GM12878 (cell line): ENCODE data around the gene UNKL. TPM values are rescaled to one million over a fixed set of nuclear protein-coding genes. Genes with fewer than 3 reads are reported as not detected.

ENCODE experiments used
- ATAC-seq: fragments of 200-7000 bp; cut with Tn5 transposase; 3 replicates; pipeline ENCODE4 v1.9.1; 2020; ENCODE audit warnings: mild to moderate bottlenecking, moderate library complexity
- BruUV-seq: library from RNA; stranded (reverse); fragments of 400-500 nt; replicated peaks from 2 replicates; lab custom pipeline; 2021; lab: Mats Ljungman, UMichigan
- CTCF ChIA-PET: fragments of 300-600 bp; sonication (Branson Sonifier 250); formaldehyde crosslinking; extraction: SDS; loops from one replicate; lab custom pipeline; 2021; ENCODE audit warnings: inconsistent platforms; lab: Yijun Ruan, JAX
- POLR2A ChIA-PET: fragments of 350-600 bp; formaldehyde crosslinking; extraction: SDS; loops from one replicate; lab custom pipeline; 2021; ENCODE audit warnings: inconsistent platforms; lab: Charles Lee
- RAD21 ChIA-PET: fragments of 300-600 bp; sonication (Branson Sonifier 250); formaldehyde crosslinking; loops from one replicate; lab custom pipeline; 2023; ENCODE audit warnings: antibody characterized with exemption; ENCODE audit not compliant: unreplicated experiment; lab: Charles Lee
- SMC1A ChIA-PET: fragments of 300-600 bp; sonication (Branson Sonifier 250); formaldehyde crosslinking; loops from one replicate; lab custom pipeline; 2023; ENCODE audit not compliant: unreplicated experiment, uncharacterized antibody; lab: Charles Lee
- DNase-seq: peaks from one replicate; pipeline ENCODE4 v3.0.0-alpha.2; 2011; ENCODE audit warnings: low read depth, low spot score
- FAIRE-seq: peaks from 3 replicates; lab custom pipeline; 2011; peaks lifted over from hg19 to GRCh38; lab: Jason Lieb, UNC
- H2AFZ ChIP-seq: 2 replicates; pipeline ENCODE4 v1.6.0; 2011; ENCODE audit warnings: low read depth, low read length, control low read depth; ENCODE audit not compliant: control insufficient read depth
- H3K27ac ChIP-seq: 2 replicates; pipeline ENCODE4 v1.5.1; 2011; ENCODE audit warnings: control low read depth; ENCODE audit not compliant: control insufficient read depth, insufficient read depth
- H3K27me3 ChIP-seq, 2 experiments: replicated peaks in 1 of 2; 2 replicates each; pipeline versions ENCODE4 v1.6.0 to v1.6.1; 2011; ENCODE audit warnings: low read length in 1 of 2; ENCODE audit not compliant: control insufficient read depth in 2 of 2, insufficient read depth in 2 of 2
- H3K36me3 ChIP-seq, 2 experiments: 2 replicates each; pipeline ENCODE4 v1.5.1; 2011; ENCODE audit warnings: low read length in 1 of 2; ENCODE audit not compliant: control insufficient read depth in 2 of 2, insufficient read depth in 2 of 2
- H3K4me1 ChIP-seq: 2 replicates; pipeline ENCODE4 v1.6.1; 2011; ENCODE audit warnings: mild to moderate bottlenecking, low read length, moderate library complexity, mixed read lengths; ENCODE audit not compliant: control insufficient read depth, insufficient read depth
- H3K4me2 ChIP-seq: 2 replicates; pipeline ENCODE4 v1.6.0; 2011; ENCODE audit warnings: control low read depth; ENCODE audit not compliant: control insufficient read depth, insufficient read depth
- H3K4me3 ChIP-seq: fragments of 200-600 bp; sonication (generic); 2 replicates; pipeline ENCODE4 v1.5.1; 2016
- H3K79me2 ChIP-seq: 2 replicates; pipeline ENCODE4 v1.6.0; 2011; ENCODE audit warnings: low read length; ENCODE audit not compliant: control insufficient read depth, insufficient read depth
- H3K9ac ChIP-seq: 2 replicates; pipeline ENCODE4 v1.8.0; 2011; ENCODE audit warnings: low read length, control low read depth, mixed read lengths; ENCODE audit not compliant: control insufficient read depth, insufficient read depth
- H3K9me3 ChIP-seq: replicated peaks from 3 replicates; pipeline ENCODE4 v1.5.1; 2011; ENCODE audit warnings: mild to moderate bottlenecking, low read length; ENCODE audit not compliant: control insufficient read depth, insufficient read depth
- H4K20me1 ChIP-seq: 2 replicates; pipeline ENCODE4 v1.6.0; 2011; ENCODE audit not compliant: control insufficient read depth, insufficient read depth
- BHLHE40 ChIP-seq, 2 experiments: fragments of 450-650 bp in 1 of 2; IDR thresholded peaks; 2 replicates each; pipeline ENCODE4 v1.6.1; 2011 to 2017; ENCODE audit warnings: low read depth in 2 of 2, borderline replicate concordance in 1 of 2, improper control_type of control experiment in 1 of 2, low read length in 1 of 2, mild to moderate bottlenecking in 1 of 2
- GATAD2B ChIP-seq: fragments of 450-650 bp; conservative IDR thresholded peaks from 2 replicates; pipeline ENCODE4 v1.6.1; 2017; ENCODE audit warnings: low read depth, mild to moderate bottlenecking, moderate library complexity
- MEF2A ChIP-seq: IDR thresholded peaks from 2 replicates; pipeline ENCODE4 v1.6.1; 2011; ENCODE audit warnings: low read depth, mild to moderate bottlenecking, low read length, moderate library complexity; ENCODE audit not compliant: insufficient read depth
- MXI1 ChIP-seq: fragments of 150-350 bp; IDR thresholded peaks from 2 replicates; pipeline ENCODE4 v1.6.1; 2011; ENCODE audit warnings: low read depth, mild to moderate bottlenecking, inconsistent platforms, low read length, improper control_type of control experiment
- SMARCA5 ChIP-seq: fragments of 450-650 bp; IDR thresholded peaks from 2 replicates; pipeline ENCODE4 v1.6.1; 2017; ENCODE audit warnings: mild to moderate bottlenecking
- SREBF2 ChIP-seq: IDR thresholded peaks from 2 replicates; pipeline ENCODE4 v1.6.1; 2012; ENCODE audit warnings: mild to moderate bottlenecking, low read length
- SUPT20H ChIP-seq: IDR thresholded peaks from 2 replicates; pipeline ENCODE4 v1.6.1; 2011; ENCODE audit warnings: low read depth, mild to moderate bottlenecking, low read length, moderate library complexity, borderline replicate concordance; ENCODE audit not compliant: control insufficient read depth
- TCF7 ChIP-seq: IDR thresholded peaks from 2 replicates; pipeline ENCODE4 v1.6.1; 2014; ENCODE audit warnings: antibody characterized with exemption, borderline replicate concordance
- WGBS: methylation state at CpG from one replicate; pipeline ENCODE4 v1.1.6; 2016; ENCODE audit warnings: low lambda C conversion rate; ENCODE audit not compliant: insufficient replicate concordance, insufficient coverage; ENCODE audit errors: missing lambda C conversion rate; 5-methylcytosine and 5-hydroxymethylcytosine counted together
- in situ Hi-C: fragments of 300-500 bp; cut with MboI; formaldehyde crosslinking; loops from 9 replicates; pipeline ENCODE4 v1.14.3; 2018; ENCODE audit warnings: mixed read lengths
- intact Hi-C: fragments of 100-400 bp; cut with micrococcal nuclease; formaldehyde crosslinking; loops from one replicate; pipeline ENCODE4 v1.14.2; 2022; ENCODE audit not compliant: unreplicated experiment
- polyA plus RNA-seq, 11 experiments: library from polyadenylated mRNA; depleted of rRNA in 4 of 11; unstranded in 6 of 11; stranded (reverse) in 5 of 11; fragments of >200 nt; fragmentation: Nextera tagmentation in 4 of 11; fragmentation: Illumina TruSeq in 1 of 11; extraction: Ambion mirVana in 4 of 11; extraction: Trizol in 1 of 11; gene quantifications; 1 replicate in 1 of 11; 2 replicates in 10 of 11; pipeline versions ENCODE4 v1.2.1 to v1.2.3, GENCODE V29; 2011 to 2016; ENCODE audit warnings: inconsistent platforms in 2 of 11, missing spikeins in 2 of 11, low read depth in 1 of 11
- total RNA-seq, 4 experiments: library from RNA; depleted of rRNA in 3 of 4; stranded (reverse); fragments of >200 nt in 3 of 4; fragmentation: Illumina TruSeq in 1 of 4; extraction: Trizol in 1 of 4; gene quantifications; 2 replicates each; pipeline versions ENCODE4 v1.2.1 to v1.2.3, GENCODE V29; 2013 to 2021
- TF ChIP-seq, protein P1 (sequence below): fragments of 450-650 bp; formaldehyde crosslinking; IDR thresholded peaks from 2 replicates; pipeline ENCODE4 v1.4.0; 2020; ENCODE audit warnings: mild to moderate bottlenecking, moderate library complexity
- TF ChIP-seq, protein P2 (sequence below): IDR thresholded peaks from 2 replicates; pipeline ENCODE4 v1.6.1; 2012; ENCODE audit warnings: improper control_type of control experiment, low read depth, low read length; ENCODE audit not compliant: insufficient replicate concordance

UNKL gene
- total and polyA plus RNA-seq, 10 of the 15 experiments (the other 5 are each of a cell fraction or from before 2014, with no cell fraction given) = 0.40 to 21.6 (median 9.1) TPM

DNA sequence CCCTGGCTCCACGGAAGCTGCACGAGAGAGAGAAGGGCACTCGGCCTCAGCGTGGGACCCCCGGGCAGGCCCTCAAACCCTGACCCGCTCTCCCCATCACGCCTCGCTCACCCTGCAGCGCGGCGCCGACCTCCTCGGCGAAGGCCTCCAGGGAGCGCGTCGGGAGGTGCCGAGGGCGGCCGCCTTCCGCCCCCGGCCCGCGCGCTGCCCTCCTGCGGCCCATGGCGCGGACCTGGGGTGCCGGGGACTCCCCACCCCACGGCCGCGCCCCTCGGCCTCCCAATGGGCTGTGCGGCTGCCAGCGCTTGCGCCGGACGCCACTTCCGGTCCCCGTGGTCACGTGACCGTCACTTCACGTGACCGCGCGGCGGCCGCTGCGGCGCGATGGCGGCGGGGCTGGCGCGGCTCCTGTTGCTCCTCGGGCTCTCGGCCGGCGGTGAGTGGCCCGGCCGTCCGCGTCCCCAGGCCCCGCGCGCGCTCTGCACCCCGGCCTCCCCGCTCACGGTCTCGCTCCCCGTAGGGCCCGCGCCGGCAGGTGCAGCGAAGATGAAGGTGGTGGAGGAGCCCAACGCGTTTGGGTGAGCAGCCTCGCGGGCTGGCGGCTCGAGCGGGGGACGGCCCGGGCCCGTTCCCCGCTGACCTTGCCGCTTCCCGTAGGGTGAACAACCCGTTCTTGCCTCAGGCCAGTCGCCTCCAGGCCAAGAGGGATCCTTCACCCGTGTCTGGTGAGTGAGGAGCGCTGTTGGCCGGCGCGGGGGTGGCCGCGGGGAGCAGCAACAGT lies 62.7 kb downstream of the UNKL start, which contains the start of the genes GNPTG and TSR3 (continued):
- TF ChIP-seq TCF7 = no peak
- TF ChIP-seq GATAD2B = peak; percentile 97

DNA sequence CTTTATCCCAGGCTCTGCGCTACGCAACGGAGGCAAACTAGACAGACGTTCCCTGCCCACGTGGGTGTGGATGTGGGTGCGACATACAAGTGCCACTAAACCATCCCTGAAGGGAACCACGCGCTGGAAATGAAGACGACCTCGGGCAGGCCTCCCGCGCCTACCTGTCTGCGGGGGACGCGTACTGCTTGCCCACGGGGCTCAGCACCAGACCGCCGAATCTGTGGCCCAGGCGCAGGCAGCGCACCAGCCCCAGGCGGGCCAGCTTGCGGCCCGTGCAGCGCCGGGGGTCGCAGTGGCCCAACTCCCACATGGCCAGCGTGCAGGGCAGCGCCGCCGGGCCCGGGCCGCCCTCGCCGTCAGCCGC lies 63.3 kb downstream of the UNKL start:
- Histone ChIP-seq H3K4me3 (peak overlapping the region; percentile 81), H3K79me2 (peaks cover 27% of the 10 kb centered on the region), H3K27me3 (no peaks in the 10 kb centered on the region), H3K27ac (peak overlapping the region; percentile 59), H4K20me1 (no peaks in the 10 kb centered on the region), H3K4me1 (peaks cover 8% of the 10 kb centered on the region), H3K9ac (peak overlapping the region; percentile 70), H3K4me2 (peak overlapping the region; percentile 56), H3K36me3 (peaks cover 0 to 6% of the 10 kb centered on the region in 2 experiments; a peak in 3 of 4 replicates), H3K9me3 (no peaks in the 10 kb centered on the region), H2AFZ (peak overlapping the region; percentile 78; the same call in 1 of the 2 replicates)
- in situ Hi-C loops (no loop called here), intact Hi-C loops (no loop called here)
- ATAC-seq = peak; percentile 48
- ChIA-PET CTCF (no interaction called here), POLR2A (no interaction called here), RAD21 (interaction anchor here (0.8 kb wide), 1 partner anchor 9 kb away, joined by 4 read pairs; no protein-coding TSS in a partner anchor), SMC1A (no interaction called here)
- TF ChIP-seq MEF2A = no peak
- TF ChIP-seq, protein P1, sequence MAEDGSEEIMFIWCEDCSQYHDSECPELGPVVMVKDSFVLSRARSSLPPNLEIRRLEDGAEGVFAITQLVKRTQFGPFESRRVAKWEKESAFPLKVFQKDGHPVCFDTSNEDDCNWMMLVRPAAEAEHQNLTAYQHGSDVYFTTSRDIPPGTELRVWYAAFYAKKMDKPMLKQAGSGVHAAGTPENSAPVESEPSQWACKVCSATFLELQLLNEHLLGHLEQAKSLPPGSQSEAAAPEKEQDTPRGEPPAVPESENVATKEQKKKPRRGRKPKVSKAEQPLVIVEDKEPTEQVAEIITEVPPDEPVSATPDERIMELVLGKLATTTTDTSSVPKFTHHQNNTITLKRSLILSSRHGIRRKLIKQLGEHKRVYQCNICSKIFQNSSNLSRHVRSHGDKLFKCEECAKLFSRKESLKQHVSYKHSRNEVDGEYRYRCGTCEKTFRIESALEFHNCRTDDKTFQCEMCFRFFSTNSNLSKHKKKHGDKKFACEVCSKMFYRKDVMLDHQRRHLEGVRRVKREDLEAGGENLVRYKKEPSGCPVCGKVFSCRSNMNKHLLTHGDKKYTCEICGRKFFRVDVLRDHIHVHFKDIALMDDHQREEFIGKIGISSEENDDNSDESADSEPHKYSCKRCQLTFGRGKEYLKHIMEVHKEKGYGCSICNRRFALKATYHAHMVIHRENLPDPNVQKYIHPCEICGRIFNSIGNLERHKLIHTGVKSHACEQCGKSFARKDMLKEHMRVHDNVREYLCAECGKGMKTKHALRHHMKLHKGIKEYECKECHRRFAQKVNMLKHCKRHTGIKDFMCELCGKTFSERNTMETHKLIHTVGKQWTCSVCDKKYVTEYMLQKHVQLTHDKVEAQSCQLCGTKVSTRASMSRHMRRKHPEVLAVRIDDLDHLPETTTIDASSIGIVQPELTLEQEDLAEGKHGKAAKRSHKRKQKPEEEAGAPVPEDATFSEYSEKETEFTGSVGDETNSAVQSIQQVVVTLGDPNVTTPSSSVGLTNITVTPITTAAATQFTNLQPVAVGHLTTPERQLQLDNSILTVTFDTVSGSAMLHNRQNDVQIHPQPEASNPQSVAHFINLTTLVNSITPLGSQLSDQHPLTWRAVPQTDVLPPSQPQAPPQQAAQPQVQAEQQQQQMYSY (CRISPR knock-in tag) = no peak
- TF ChIP-seq, protein P2, sequence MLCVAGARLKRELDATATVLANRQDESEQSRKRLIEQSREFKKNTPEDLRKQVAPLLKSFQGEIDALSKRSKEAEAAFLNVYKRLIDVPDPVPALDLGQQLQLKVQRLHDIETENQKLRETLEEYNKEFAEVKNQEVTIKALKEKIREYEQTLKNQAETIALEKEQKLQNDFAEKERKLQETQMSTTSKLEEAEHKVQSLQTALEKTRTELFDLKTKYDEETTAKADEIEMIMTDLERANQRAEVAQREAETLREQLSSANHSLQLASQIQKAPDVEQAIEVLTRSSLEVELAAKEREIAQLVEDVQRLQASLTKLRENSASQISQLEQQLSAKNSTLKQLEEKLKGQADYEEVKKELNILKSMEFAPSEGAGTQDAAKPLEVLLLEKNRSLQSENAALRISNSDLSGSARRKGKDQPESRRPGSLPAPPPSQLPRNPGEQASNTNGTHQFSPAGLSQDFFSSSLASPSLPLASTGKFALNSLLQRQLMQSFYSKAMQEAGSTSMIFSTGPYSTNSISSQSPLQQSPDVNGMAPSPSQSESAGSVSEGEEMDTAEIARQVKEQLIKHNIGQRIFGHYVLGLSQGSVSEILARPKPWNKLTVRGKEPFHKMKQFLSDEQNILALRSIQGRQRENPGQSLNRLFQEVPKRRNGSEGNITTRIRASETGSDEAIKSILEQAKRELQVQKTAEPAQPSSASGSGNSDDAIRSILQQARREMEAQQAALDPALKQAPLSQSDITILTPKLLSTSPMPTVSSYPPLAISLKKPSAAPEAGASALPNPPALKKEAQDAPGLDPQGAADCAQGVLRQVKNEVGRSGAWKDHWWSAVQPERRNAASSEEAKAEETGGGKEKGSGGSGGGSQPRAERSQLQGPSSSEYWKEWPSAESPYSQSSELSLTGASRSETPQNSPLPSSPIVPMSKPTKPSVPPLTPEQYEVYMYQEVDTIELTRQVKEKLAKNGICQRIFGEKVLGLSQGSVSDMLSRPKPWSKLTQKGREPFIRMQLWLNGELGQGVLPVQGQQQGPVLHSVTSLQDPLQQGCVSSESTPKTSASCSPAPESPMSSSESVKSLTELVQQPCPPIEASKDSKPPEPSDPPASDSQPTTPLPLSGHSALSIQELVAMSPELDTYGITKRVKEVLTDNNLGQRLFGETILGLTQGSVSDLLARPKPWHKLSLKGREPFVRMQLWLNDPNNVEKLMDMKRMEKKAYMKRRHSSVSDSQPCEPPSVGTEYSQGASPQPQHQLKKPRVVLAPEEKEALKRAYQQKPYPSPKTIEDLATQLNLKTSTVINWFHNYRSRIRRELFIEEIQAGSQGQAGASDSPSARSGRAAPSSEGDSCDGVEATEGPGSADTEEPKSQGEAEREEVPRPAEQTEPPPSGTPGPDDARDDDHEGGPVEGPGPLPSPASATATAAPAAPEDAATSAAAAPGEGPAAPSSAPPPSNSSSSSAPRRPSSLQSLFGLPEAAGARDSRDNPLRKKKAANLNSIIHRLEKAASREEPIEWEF = no peak
- no peak for TF ChIP-seq BHLHE40 (IDR thresholded peaks at IDR 0.05; ENCODE audit: borderline replicate concordance in 1 of 2, low read depth in 2 of 2, low read length in 1 of 2)
- TF ChIP-seq MXI1 = peak; percentile 13; the same call in 1 of the 2 replicates
- no peak for TF ChIP-seq SUPT20H
- no peak for TF ChIP-seq SREBF2
- 0 out of 2 replicates have a peak, but pooled peaks have one; percentile 43 for TF ChIP-seq SMARCA5
- WGBS = 4% methylated on average over 35 of the region's 35 CpGs
- no peak for DNase-seq
- BruUV-seq = TSS peak; percentile 76
- no peak for FAIRE-seq
